GM18526 (cell line): Measurements from ENCODE around the gene LIMS2.

Source experiments
- POLR2A ChIP-seq: IDR thresholded peaks from 3 replicates; pipeline ENCODE4 v1.6.1; 2011; ENCODE audit not compliant: insufficient read length; ENCODE audit errors: extremely low read depth

The LIMS2 gene

GRCh38 chr2:127688405-127688804, 13.1 kb upstream of the LIMS2 start:
- TF ChIP-seq POLR2A: no peak

GRCh38 chr2:127685410-127686080, 10.2 kb upstream of the LIMS2 start:
- TF ChIP-seq POLR2A: no peak

DNA sequence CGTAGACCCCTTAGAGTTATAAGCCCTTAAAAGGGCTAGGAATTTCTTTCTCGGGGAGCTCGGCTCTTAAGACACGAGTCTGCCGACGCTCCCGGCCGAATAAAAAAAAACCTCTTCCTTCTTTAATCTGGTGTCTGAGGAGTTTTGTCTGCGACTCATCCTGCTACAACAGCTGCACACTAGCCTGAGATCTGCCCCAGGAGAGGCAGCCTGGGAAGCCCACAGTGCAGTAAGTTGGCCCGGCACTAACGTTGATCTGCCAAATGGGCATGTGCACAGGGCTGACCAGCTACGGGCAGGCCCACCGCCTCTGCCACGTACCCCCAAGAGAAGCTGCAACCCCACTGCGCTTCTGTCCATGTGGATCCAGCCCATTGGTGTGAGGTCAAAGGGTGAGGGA, 8.4 kb upstream of the LIMS2 start:
- no peak for TF ChIP-seq POLR2A

DNA sequence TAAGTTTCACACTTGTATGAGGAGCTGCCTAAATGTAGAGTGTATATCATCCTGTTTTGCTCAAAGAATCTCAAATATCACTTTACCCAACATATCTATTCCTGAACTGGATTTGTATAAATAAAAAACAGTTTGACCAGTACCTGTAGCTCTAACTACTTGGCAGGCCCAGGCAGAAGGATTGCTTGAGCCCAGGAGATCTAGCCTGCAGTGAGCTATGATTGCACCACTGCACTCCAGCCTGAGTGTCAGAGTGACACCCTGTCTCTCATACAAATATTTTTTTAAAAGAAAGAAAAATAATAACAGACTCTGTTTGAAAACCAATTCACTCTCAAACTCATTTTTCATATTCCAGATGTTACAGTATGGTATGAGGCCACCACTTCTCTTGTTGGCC, 7.7 kb upstream of the LIMS2 start:
- no peak for TF ChIP-seq POLR2A

DNA sequence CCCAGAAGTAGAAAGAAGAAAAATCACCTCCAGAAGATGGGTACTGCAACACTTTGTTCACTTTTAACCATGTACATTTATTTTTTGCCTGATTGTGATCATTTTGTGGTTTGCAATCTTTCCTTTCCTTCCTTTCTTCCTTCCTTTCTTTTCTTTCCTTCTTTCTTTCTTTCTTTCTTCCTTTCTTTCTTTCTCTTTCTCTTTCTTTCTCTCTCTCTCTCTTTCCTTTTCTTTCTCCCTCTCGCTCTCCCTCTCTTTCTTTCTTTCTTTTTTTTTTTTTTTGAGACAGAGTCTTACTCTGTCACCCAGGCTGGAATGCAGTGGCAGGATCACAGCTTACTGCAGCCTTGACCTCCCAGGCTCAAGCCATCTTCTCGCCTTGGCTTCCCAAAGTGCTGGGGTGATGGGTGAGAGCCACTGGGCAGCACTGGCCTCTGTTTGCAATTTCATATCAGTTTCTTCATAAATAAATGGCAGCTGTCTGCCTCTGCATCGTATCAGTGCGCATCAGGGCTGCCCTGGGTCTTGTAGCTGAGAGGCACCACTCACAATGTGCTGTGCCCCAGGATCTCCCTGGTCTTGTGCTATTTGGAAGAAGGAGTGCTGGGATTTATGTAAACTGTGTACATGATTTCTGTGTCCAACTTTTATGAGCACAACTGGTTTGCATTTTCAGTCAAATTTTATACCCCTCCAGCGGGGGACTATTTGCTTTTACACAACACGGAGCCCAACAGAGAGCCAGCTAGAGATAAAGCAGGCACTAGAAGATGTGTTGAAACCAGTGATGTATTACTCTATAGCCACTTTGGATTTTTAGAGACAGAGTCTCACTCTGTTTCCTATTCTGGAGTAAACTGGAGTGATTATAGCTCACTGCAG, 6.9 kb upstream of the LIMS2 start:
- no peak for TF ChIP-seq POLR2A

- TF ChIP-seq POLR2A: no peak
These were observed 6.0 kb upstream of the LIMS2 start for GRCh38 chr2:127681288-127681804.

- TF ChIP-seq POLR2A: no peak
These were observed 5.5 kb upstream of the LIMS2 start for GRCh38 chr2:127680706-127681287.

DNA sequence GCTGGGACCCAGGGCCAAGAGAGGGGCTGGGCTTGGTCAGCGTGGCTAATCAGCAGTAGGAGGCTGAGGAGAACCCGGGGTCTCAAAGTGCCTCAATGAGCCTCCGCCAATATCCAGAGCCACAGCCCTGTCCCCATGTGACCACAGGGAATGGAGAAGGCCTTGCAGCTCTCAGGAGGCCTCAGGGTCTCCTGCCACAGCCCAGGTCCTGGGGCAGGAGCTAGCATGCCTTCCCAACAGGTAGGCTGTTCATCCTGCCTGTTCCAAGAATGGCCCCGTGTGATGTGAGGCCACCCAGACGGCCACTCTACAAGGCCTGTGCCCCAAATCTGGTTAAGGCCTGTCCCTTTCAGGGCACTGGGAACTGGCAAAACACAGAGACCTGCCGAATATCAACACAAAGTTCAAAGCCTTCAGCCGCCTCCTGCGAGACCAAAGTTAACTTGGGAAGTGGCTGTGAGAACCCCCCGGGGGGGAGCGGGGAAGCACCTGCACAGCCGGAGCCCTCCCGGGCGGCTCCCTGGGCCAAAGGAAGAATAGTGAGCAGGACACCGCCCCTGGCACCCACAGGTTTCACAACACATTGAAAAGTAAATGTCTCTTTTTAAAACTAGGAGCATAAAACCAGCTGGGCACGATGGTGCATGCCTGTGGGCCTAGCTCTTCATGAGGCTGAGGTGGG, 4.5 kb upstream of the LIMS2 start:
- no peak for TF ChIP-seq POLR2A

- no peak for TF ChIP-seq POLR2A
These were observed 3.7 kb upstream of the LIMS2 start for GRCh38 chr2:127678991-127679390.

GRCh38 chr2:127678531-127678930, 3.2 kb upstream of the LIMS2 start:
- no peak for TF ChIP-seq POLR2A

DNA sequence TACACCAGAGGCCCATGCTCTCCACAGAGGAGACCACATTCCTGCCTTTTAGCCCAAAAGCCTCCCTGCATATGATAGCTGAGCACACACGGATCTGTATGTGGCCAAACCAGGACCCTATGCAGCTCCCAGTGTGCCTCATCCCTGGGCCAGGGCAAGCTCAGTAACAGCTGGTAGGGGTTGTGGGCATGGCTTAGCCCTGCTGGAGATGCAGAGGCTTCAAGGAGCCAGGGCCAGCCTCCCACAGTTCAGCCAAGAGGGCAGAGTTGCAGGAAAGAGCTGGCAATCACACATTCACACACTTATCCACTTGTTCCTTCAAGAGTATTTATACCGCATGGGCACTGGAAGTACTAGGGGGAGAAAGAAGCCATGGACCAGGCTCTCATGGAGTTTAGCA, 1.6 kb upstream of the LIMS2 start:
- no peak for TF ChIP-seq POLR2A

DNA sequence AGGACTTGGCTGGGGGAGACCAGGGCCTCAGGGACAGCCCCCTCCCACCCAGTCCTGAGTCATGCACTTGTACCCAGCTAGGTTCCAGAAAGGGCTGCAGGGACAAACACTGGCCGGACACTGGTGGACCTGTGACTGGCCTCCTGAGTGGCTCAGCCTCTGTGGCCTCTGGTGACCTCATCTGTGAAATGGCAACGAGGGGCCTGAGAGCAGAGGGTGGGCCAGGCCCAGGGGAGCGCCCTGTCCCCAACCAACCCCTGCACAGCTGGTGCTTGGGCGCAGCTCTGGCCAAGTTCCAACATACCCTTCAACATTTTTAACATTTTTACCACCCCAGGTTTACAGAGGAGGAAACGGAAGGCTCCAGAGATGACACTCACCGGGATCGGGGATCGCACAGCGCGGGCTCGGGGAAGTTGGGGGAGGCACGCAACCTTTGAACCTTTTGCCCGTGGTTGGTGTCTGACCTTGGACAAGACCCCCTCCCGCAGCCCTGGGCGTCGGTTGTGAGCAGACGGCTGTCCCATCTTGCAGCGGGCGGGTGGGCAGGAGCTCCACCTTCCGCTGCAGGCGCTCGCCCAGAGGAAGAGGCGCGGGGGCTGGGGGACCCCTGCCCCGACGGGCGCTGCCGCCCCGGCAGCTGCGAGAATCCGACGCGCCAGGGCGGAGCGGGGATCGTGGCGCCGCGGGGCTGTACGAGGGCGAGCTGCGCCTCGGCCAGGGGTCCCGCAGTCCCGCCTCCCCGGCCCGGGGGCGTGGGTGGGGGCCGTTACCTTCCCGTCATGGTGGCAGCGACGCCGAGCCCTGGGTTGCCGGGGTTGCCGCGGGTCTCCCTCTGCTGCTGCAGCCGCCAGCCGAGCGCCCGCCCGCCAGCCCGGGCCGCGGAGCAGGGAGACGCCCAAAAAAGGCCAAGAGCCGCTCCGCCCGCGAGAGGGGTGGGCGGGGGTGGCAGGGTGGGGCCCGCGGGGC, 805 bp downstream of the LIMS2 start:
- TF ChIP-seq POLR2A: no peak

- no peak for TF ChIP-seq POLR2A
These were observed 1.9 kb downstream of the LIMS2 start for GRCh38 chr2:127673291-127674069.
